MCF 10A (cell line): ENCODE results near the gene IL22. TPM values are rescaled to one million over a fixed set of nuclear protein-coding genes. Genes with fewer than 3 reads are reported as not detected.

Source experiments
- BruUV-seq: library from RNA; stranded (reverse); fragments of 400-500 nt; replicated peaks from 2 replicates; lab custom pipeline; 2021; lab: Mats Ljungman, UMichigan
- CTCF ChIA-PET: fragments of 300-600 bp; sonication (Branson Sonifier 250); formaldehyde crosslinking; extraction: SDS; loops from one replicate; lab custom pipeline; 2021; ENCODE audit warnings: antibody characterized with exemption, inconsistent platforms; lab: Yijun Ruan, JAX
- POLR2A ChIA-PET: fragments of 300-600, 350-650 bp; sonication (Branson Sonifier 250); formaldehyde crosslinking; extraction: SDS; loops from one replicate; lab custom pipeline; 2020; ENCODE audit warnings: antibody characterized with exemption, inconsistent platforms; lab: Yijun Ruan, JAX
- DNase-seq: peaks from one replicate; pipeline ENCODE4 v3.0.0-alpha.2; 2018; ENCODE audit not compliant: unreplicated experiment
- H3K27ac Mint-ChIP-seq: one replicate; pipeline ENCODE4 v1.8.0; 2022; ENCODE audit warnings: mild to moderate bottlenecking, low read depth, mixed read lengths; ENCODE audit not compliant: unreplicated experiment
- H3K27me3 Mint-ChIP-seq: one replicate; pipeline ENCODE4 v1.8.0; 2022; ENCODE audit warnings: mixed read lengths; ENCODE audit not compliant: insufficient read depth, unreplicated experiment
- H3K36me3 Mint-ChIP-seq: one replicate; pipeline ENCODE4 v1.8.0; 2022; ENCODE audit warnings: mild to moderate bottlenecking, moderate library complexity, mixed read lengths; ENCODE audit not compliant: insufficient read depth, unreplicated experiment
- H3K4me1 Mint-ChIP-seq: one replicate; pipeline ENCODE4 v1.8.0; 2022; ENCODE audit warnings: mixed read lengths; ENCODE audit not compliant: insufficient read depth, unreplicated experiment
- H3K4me3 Mint-ChIP-seq: one replicate; pipeline ENCODE4 v1.8.0; 2022; ENCODE audit warnings: mild to moderate bottlenecking, moderate library complexity, mixed read lengths; ENCODE audit not compliant: unreplicated experiment
- H3K9me3 Mint-ChIP-seq: one replicate; pipeline ENCODE4 v1.8.0; 2022; ENCODE audit warnings: mixed read lengths; ENCODE audit not compliant: unreplicated experiment
- intact Hi-C: fragments of 100-400 bp; cut with micrococcal nuclease; formaldehyde crosslinking; loops from 2 replicates; pipeline ENCODE4 v1.14.1; 2022
- total RNA-seq: library from RNA; stranded (reverse); gene quantifications from 2 replicates; pipeline ENCODE4 v1.2.3, GENCODE V29; 2022
- TF ChIP-seq, protein P1 (sequence below): fragments of 200-600 bp; IDR thresholded peaks from one replicate; pipeline ENCODE4 v1.8.0; 2022; ENCODE audit warnings: antibody characterized with exemption, mild to moderate bottlenecking; ENCODE audit not compliant: unreplicated experiment

Gene IL22
- total RNA-seq, 1 experiment from 2014 or later: not detected

DNA sequence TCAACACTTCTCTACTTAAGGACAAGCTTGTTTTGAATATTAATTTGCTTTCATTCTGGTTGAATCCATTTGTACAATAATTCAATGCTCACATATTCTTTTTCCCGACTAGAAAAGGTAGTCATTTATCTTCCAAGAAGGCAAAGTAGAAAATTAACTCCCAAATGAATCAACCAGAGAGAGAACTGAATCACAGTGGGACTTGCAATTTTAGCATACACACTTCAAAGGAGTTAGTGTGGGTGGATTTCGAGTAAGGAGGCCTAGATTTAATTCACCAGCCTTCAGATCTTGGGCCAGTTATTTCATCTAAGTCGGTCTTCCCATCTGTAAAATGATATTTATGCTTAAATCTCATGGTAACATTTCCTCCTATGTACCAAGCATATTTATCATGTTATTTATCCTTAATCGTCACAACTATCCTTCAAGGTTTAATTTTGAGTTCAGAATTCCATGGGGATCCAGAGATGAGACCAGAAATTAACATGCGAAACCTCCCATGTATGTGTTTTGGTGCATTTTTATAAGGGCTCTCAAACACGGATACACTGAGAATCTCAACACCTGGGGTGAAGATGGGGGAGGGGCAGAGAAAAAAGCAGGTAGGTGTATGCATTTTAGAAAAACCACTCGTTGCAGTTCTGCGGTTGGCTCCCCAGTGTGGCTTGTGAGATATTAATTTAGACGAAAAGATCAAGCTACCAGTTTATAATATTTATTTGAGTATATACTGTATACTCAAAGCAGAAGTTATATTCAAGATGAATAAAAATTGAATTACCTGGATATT is 38.9 kb upstream of the IL22 start:
- Mint-ChIP-seq H3K36me3 (no peaks in the 10 kb centered on the region), H3K4me1 (no peaks in the 10 kb centered on the region), H3K27ac (no peak overlapping the region), H3K9me3 (no peaks in the 10 kb centered on the region), H3K4me3 (no peak overlapping the region), H3K27me3 (no peaks in the 10 kb centered on the region)
- no peak for DNase-seq
- intact Hi-C loops: no loop called here
- no TSS peak for BruUV-seq
- ChIA-PET CTCF (interaction anchor here (0.8 to 1.4 kb wide), 2 partner anchors 24 to 69 kb away, joined by 4 to 5 read pairs; no protein-coding TSS in a partner anchor), POLR2A (interaction anchor here (0.6 to 1.8 kb wide), 7 partner anchors 14 to 619 kb away, joined by 3 to 5 read pairs (median 4); no protein-coding TSS in a partner anchor)
- TF ChIP-seq, protein P1, sequence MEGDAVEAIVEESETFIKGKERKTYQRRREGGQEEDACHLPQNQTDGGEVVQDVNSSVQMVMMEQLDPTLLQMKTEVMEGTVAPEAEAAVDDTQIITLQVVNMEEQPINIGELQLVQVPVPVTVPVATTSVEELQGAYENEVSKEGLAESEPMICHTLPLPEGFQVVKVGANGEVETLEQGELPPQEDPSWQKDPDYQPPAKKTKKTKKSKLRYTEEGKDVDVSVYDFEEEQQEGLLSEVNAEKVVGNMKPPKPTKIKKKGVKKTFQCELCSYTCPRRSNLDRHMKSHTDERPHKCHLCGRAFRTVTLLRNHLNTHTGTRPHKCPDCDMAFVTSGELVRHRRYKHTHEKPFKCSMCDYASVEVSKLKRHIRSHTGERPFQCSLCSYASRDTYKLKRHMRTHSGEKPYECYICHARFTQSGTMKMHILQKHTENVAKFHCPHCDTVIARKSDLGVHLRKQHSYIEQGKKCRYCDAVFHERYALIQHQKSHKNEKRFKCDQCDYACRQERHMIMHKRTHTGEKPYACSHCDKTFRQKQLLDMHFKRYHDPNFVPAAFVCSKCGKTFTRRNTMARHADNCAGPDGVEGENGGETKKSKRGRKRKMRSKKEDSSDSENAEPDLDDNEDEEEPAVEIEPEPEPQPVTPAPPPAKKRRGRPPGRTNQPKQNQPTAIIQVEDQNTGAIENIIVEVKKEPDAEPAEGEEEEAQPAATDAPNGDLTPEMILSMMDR: no peak

DNA sequence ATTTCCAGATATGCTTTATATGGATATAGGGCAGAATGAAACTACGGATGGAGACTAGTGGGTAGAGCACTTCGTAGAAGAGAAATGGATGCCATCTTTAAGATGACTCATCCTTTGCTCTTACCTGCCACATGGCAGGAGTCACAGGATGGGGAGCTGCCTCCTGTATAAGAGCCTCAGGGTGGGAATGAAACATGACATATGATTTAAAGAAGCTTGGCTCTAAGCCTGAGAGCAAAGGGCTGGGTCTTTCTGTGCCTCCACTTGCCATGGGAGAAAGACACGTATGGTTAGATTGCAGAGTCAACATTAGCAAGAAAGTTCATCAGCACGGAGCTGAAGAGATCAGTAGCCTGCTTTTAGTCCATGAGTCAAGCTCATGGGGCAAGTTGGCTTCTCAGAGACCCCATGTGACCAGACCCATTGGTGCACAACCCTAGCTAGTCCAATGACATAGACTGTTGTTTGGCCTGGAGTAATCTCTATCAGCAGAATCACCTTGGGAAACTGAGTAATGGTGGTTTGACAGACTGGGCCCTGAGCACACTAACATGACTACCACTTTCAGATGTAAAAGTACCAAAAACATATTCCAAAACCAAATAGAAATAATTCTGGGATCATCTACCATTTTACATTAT is 38.1 kb upstream of the IL22 start:
- no peaks in the 10 kb centered on the region for H3K27me3 Mint-ChIP-seq
- H3K4me3 Mint-ChIP-seq: no peak overlapping the region
- no peaks in the 10 kb centered on the region for H3K4me1 Mint-ChIP-seq
- intact Hi-C loops: no loop called here
- ChIA-PET POLR2A (interaction anchor here (0.6 to 1.8 kb wide), 7 partner anchors 14 to 619 kb away, joined by 3 to 5 read pairs (median 4); no protein-coding TSS in a partner anchor), CTCF (interaction anchor here (1.4 kb wide), 1 partner anchor 68 kb away, joined by 4 read pairs; no protein-coding TSS in a partner anchor)
- DNase-seq: peak; percentile 44
- TF ChIP-seq, protein P1: no peak
- H3K36me3 Mint-ChIP-seq: no peaks in the 10 kb centered on the region
- BruUV-seq: no TSS peak
- H3K27ac Mint-ChIP-seq: no peak overlapping the region
- no peaks in the 10 kb centered on the region for H3K9me3 Mint-ChIP-seq

DNA sequence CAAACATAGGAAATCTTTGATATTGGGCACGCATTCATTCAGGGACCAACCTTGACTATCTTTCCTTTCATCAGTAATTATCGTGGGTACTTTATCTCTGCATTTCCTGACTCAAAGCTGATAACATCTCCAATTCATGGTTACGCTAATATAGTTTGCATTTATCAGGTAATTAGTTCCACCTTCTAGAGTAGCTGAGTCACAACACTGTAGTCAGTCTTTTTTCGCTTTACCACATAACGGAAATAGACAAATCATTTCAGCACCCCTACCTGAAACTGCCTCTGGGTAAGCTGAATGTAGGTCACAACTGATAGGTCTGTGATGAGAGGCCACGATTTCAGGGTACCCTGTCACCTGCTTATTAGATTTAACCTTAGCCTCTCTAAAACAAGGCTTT is 36.7 kb upstream of the IL22 start:
- no peaks in the 10 kb centered on the region for H3K4me1 Mint-ChIP-seq
- no peak overlapping the region for H3K4me3 Mint-ChIP-seq
- TF ChIP-seq, protein P1: no peak
- no peaks in the 10 kb centered on the region for H3K36me3 Mint-ChIP-seq
- CTCF ChIA-PET: interaction anchor here (0.5 to 1.3 kb wide), 4 partner anchors 24 to 67 kb away, joined by 3 to 7 read pairs (median 4); no protein-coding TSS in a partner anchor
- no peaks in the 10 kb centered on the region for H3K9me3 Mint-ChIP-seq
- no peak for DNase-seq
- POLR2A ChIA-PET: interaction anchor here (0.8 to 1.1 kb wide), 2 partner anchors 16 to 54 kb away, joined by 3 read pairs; no protein-coding TSS in a partner anchor
- intact Hi-C loops: no loop called here
- H3K27me3 Mint-ChIP-seq: no peaks in the 10 kb centered on the region
- no peak overlapping the region for H3K27ac Mint-ChIP-seq
- BruUV-seq: no TSS peak

DNA sequence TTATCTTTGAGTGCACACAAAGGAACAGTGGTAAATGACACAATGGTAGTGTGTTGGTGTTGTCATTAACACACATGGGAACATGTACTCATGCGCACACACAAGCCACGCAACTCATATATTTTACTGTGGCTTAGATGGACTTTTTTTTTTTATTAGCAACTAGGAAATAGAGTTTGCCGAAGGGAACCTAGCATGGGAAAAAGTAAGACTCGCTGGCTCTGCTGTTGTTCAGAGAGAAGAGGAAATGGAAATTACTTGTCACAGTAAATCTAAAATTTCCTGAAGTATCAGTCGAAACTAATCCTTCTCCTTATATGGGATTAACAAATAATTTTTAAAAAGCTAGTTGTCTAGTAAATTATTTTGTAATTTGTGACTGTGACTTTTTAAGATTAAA is 33.7 kb upstream of the IL22 start:
- ChIA-PET CTCF (interaction anchor here (1.1 kb wide), 1 partner anchor 29 kb away, joined by 5 read pairs; no protein-coding TSS in a partner anchor), POLR2A (no interaction called here)
- H3K27me3 Mint-ChIP-seq: no peaks in the 10 kb centered on the region
- H3K27ac Mint-ChIP-seq: no peak overlapping the region
- H3K4me1 Mint-ChIP-seq: no peaks in the 10 kb centered on the region
- H3K36me3 Mint-ChIP-seq: no peaks in the 10 kb centered on the region
- TF ChIP-seq, protein P1: no peak
- intact Hi-C loops: no loop called here
- no peaks in the 10 kb centered on the region for H3K9me3 Mint-ChIP-seq
- no peak for DNase-seq
- BruUV-seq: no TSS peak
- no peak overlapping the region for H3K4me3 Mint-ChIP-seq
